Gastroesophageal sphincter (tissue), 3 donors: ENCODE data around the gene REEP2.

ENCODE experiments used
- CTCF ChIP-seq, 4 experiments: fragments of 200-600 bp in 2 of 4; fragments of 450-650 bp in 2 of 4; sonication (generic) in 1 of 4; IDR thresholded peaks; one replicate each; pipeline ENCODE4 v1.5.1; 2017 to 2019; ENCODE audit warnings: antibody characterized with exemption in 4 of 4, mild to moderate bottlenecking in 2 of 4, moderate library complexity in 2 of 4
- EP300 ChIP-seq: sonication (generic); formaldehyde crosslinking; IDR thresholded peaks from one replicate; pipeline ENCODE4 v1.6.1; 2017; ENCODE audit warnings: antibody characterized with exemption, mild to moderate bottlenecking

GRCh38 chr5:138495351-138495750 is 56.5 kb downstream of the REEP2 start:
- no peak for TF ChIP-seq CTCF (IDR thresholded peaks at IDR 0.05)
- no peak for TF ChIP-seq EP300
